Measurements from ENCODE around the gene ZNF672.
"Not testable (repeated sequence)": the region's sequence is repeated elsewhere in the genome, so short reads cannot be mapped to it uniquely, and the experiment has no call there.

The ZNF672 gene

GRCh38 chr1:248881261-248881660 lies 43.2 kb downstream of the ZNF672 start:
- H3K27ac ChIP-seq (ENCODE audit: low read length): no peak overlapping the region
- no peaks in the 10 kb centered on the region for H3K27me3 ChIP-seq (ENCODE audit: low read depth, low read length)

GRCh38 chr1:248882427-248882826 lies 44.4 kb downstream of the ZNF672 start:
- H3K9me3 ChIP-seq (ENCODE audit: control insufficient read depth in 1 of 2, low read length in 2 of 2); H3K27ac ChIP-seq (ENCODE audit: low read length); H3K36me3 ChIP-seq (ENCODE audit: control insufficient read depth in 1 of 2, insufficient read depth in 2 of 2, low read length in 2 of 2); H3K27me3 ChIP-seq (ENCODE audit: low read depth, low read length); H3K4me1 ChIP-seq (ENCODE audit: control insufficient read depth in 1 of 2, insufficient read depth in 2 of 2, low read length in 2 of 2); H3K4me3 ChIP-seq (ENCODE audit: low read depth in 1 of 2, low read length in 2 of 2): not testable (repeated sequence)

More at GRCh38 chr1:248881261-248881660, 43.2 kb downstream of the ZNF672 start:
- no peak overlapping the region for H3K4me3 ChIP-seq (ENCODE audit: low read depth in 1 of 2, low read length in 2 of 2)
- no peaks in the 10 kb centered on the region for H3K9me3 ChIP-seq (ENCODE audit: control insufficient read depth in 1 of 2, low read length in 2 of 2)
- H3K4me1 ChIP-seq (ENCODE audit: control insufficient read depth in 1 of 2, insufficient read depth in 2 of 2, low read length in 2 of 2): no peaks in the 10 kb centered on the region
- no peaks in the 10 kb centered on the region for H3K36me3 ChIP-seq (ENCODE audit: control insufficient read depth in 1 of 2, insufficient read depth in 2 of 2, low read length in 2 of 2)

- no peak overlapping the region for H3K4me3 ChIP-seq (ENCODE audit: low read depth in 1 of 2, low read length in 2 of 2)
- no peaks in the 10 kb centered on the region for H3K4me1 ChIP-seq (ENCODE audit: control insufficient read depth in 1 of 2, insufficient read depth in 2 of 2, low read length in 2 of 2)
- no peaks in the 10 kb centered on the region for H3K27me3 ChIP-seq (ENCODE audit: low read depth, low read length)
- no peak overlapping the region for H3K27ac ChIP-seq (ENCODE audit: low read length)
- no peaks in the 10 kb centered on the region for H3K9me3 ChIP-seq (ENCODE audit: control insufficient read depth in 1 of 2, low read length in 2 of 2)
- no peaks in the 10 kb centered on the region for H3K36me3 ChIP-seq (ENCODE audit: control insufficient read depth in 1 of 2, insufficient read depth in 2 of 2, low read length in 2 of 2)
Measured at GRCh38 chr1:248884632-248885295, 46.7 kb downstream of the ZNF672 start.

DNA sequence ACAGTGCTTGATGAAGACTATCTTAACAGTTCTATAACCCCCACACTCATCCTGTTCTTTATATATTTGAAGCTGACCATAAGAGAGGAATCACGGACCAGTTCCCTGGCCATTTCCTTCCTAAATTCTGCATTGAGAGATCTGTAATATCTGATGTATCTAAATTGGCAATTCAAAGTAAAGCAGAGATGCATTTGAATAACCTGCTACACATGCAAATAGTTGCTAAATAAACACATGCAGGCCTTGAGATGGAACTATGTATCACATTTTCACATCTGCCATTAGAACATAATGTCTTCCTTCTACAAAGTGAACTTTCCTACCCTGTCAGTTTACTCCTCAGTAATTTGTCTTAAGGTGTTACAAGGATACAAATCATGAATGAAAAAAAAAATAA lies 47.6 kb downstream of the ZNF672 start:
- Histone ChIP-seq H3K4me1 (ENCODE audit: control insufficient read depth in 1 of 2, insufficient read depth in 2 of 2, low read length in 2 of 2) (no peaks in the 10 kb centered on the region), H3K36me3 (ENCODE audit: control insufficient read depth in 1 of 2, insufficient read depth in 2 of 2, low read length in 2 of 2) (no peaks in the 10 kb centered on the region), H3K9me3 (ENCODE audit: control insufficient read depth in 1 of 2, low read length in 2 of 2) (no peaks in the 10 kb centered on the region), H3K27me3 (ENCODE audit: low read depth, low read length) (no peaks in the 10 kb centered on the region), H3K4me3 (ENCODE audit: low read depth in 1 of 2, low read length in 2 of 2) (no peak overlapping the region), H3K27ac (ENCODE audit: low read length) (no peak overlapping the region)

- no peak overlapping the region for H3K4me3 ChIP-seq (ENCODE audit: low read depth in 1 of 2, low read length in 2 of 2)
- no peaks in the 10 kb centered on the region for H3K27me3 ChIP-seq (ENCODE audit: low read depth, low read length)
- H3K27ac ChIP-seq (ENCODE audit: low read length): no peak overlapping the region
- no peaks in the 10 kb centered on the region for H3K9me3 ChIP-seq (ENCODE audit: control insufficient read depth in 1 of 2, low read length in 2 of 2)
- no peaks in the 10 kb centered on the region for H3K4me1 ChIP-seq (ENCODE audit: control insufficient read depth in 1 of 2, insufficient read depth in 2 of 2, low read length in 2 of 2)
- H3K36me3 ChIP-seq (ENCODE audit: control insufficient read depth in 1 of 2, insufficient read depth in 2 of 2, low read length in 2 of 2): no peaks in the 10 kb centered on the region
Measured at GRCh38 chr1:248886237-248886895, 48.3 kb downstream of the ZNF672 start.

DNA sequence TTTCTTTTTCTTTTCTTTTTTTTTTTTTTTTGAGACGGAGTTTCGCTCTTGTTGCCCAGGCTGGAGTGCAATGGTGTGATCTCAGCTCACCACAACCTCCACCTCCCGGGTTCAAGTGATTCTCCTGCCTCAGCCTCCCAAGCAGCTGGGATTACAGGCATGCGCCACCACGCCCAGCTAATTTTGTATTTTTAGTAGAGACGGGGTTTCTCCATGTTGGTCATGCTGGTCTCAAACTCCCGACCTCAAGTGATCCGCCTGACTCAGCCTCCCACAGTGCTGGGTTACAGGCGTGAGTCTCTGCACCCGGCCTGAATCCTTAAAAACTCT lies 51.9 kb downstream of the ZNF672 start:
- not testable (repeated sequence) for H3K4me1 ChIP-seq (ENCODE audit: control insufficient read depth in 1 of 2, insufficient read depth in 2 of 2, low read length in 2 of 2); H3K9me3 ChIP-seq (ENCODE audit: control insufficient read depth in 1 of 2, low read length in 2 of 2); H3K27ac ChIP-seq (ENCODE audit: low read length); H3K4me3 ChIP-seq (ENCODE audit: low read depth in 1 of 2, low read length in 2 of 2); H3K36me3 ChIP-seq (ENCODE audit: control insufficient read depth in 1 of 2, insufficient read depth in 2 of 2, low read length in 2 of 2); H3K27me3 ChIP-seq (ENCODE audit: low read depth, low read length)

- Histone ChIP-seq H3K4me1 (ENCODE audit: control insufficient read depth in 1 of 2, insufficient read depth in 2 of 2, low read length in 2 of 2) (no peaks in the 10 kb centered on the region), H3K9me3 (ENCODE audit: control insufficient read depth in 1 of 2, low read length in 2 of 2) (no peaks in the 10 kb centered on the region), H3K4me3 (ENCODE audit: low read depth in 1 of 2, low read length in 2 of 2) (no peak overlapping the region), H3K27ac (ENCODE audit: low read length) (no peak overlapping the region), H3K27me3 (ENCODE audit: low read depth, low read length) (no peaks in the 10 kb centered on the region), H3K36me3 (ENCODE audit: control insufficient read depth in 1 of 2, insufficient read depth in 2 of 2, low read length in 2 of 2) (no peaks in the 10 kb centered on the region)
Measured at GRCh38 chr1:248890549-248891498, 52.8 kb downstream of the ZNF672 start.

DNA sequence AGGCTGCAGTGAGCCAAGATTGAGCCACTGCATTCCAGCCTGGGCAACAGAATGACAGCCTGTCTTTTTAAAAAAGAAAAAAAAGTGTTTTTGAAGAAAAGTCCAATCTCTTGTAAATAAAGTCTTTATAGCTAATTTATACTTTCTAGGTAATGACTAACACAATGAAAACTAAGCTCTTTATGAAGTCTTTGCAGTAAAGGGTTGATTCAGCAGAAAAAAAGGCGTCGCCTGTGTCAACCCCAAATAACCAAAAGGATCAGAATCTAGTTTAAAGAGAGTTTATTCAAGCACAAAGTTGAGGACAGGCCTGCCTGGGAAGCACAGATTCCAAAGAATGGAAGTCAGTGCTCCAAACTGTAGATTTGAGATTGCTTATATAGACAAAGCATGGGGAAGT lies 53.7 kb downstream of the ZNF672 start:
- Histone ChIP-seq H3K27me3 (ENCODE audit: low read depth, low read length) (no peaks in the 10 kb centered on the region), H3K9me3 (ENCODE audit: control insufficient read depth in 1 of 2, low read length in 2 of 2) (no peaks in the 10 kb centered on the region), H3K36me3 (ENCODE audit: control insufficient read depth in 1 of 2, insufficient read depth in 2 of 2, low read length in 2 of 2) (no peaks in the 10 kb centered on the region), H3K27ac (ENCODE audit: low read length) (no peak overlapping the region), H3K4me3 (ENCODE audit: low read depth in 1 of 2, low read length in 2 of 2) (no peak overlapping the region), H3K4me1 (ENCODE audit: control insufficient read depth in 1 of 2, insufficient read depth in 2 of 2, low read length in 2 of 2) (no peaks in the 10 kb centered on the region)

DNA sequence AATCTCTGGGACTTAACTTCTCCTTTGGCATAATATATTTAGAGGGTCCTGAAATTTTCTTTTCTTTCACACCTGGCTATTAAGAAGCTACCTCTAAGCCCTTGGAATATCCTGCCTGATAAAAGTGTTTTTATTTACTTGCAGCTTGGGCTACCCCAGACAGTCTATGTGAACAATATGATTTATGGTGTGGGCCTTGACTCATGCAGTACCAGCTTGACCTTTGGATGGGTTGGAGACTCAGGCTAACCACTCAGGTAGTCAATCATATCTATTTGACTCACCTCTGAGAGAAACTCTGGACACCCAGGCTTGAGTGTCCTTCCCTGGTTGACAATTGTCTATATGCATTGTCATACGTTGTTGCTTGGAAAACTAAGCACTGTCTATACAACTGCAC lies 54.6 kb downstream of the ZNF672 start:
- no peak overlapping the region for H3K27ac ChIP-seq (ENCODE audit: low read length)
- no peaks in the 10 kb centered on the region for H3K27me3 ChIP-seq (ENCODE audit: low read depth, low read length)
- H3K36me3 ChIP-seq (ENCODE audit: control insufficient read depth in 1 of 2, insufficient read depth in 2 of 2, low read length in 2 of 2): no peaks in the 10 kb centered on the region
- no peaks in the 10 kb centered on the region for H3K9me3 ChIP-seq (ENCODE audit: control insufficient read depth in 1 of 2, low read length in 2 of 2)
- H3K4me1 ChIP-seq (ENCODE audit: control insufficient read depth in 1 of 2, insufficient read depth in 2 of 2, low read length in 2 of 2): no peaks in the 10 kb centered on the region
- no peak overlapping the region for H3K4me3 ChIP-seq (ENCODE audit: low read depth in 1 of 2, low read length in 2 of 2)

- no peaks in the 10 kb centered on the region for H3K36me3 ChIP-seq (ENCODE audit: control insufficient read depth in 1 of 2, insufficient read depth in 2 of 2, low read length in 2 of 2)
- H3K4me3 ChIP-seq (ENCODE audit: low read depth in 1 of 2, low read length in 2 of 2): no peak overlapping the region
- no peak overlapping the region for H3K27ac ChIP-seq (ENCODE audit: low read length)
- H3K4me1 ChIP-seq (ENCODE audit: control insufficient read depth in 1 of 2, insufficient read depth in 2 of 2, low read length in 2 of 2): no peaks in the 10 kb centered on the region
- H3K9me3 ChIP-seq (ENCODE audit: control insufficient read depth in 1 of 2, low read length in 2 of 2): no peaks in the 10 kb centered on the region
- no peaks in the 10 kb centered on the region for H3K27me3 ChIP-seq (ENCODE audit: low read depth, low read length)
Measured at GRCh38 chr1:248894837-248895236, 56.8 kb downstream of the ZNF672 start.

DNA sequence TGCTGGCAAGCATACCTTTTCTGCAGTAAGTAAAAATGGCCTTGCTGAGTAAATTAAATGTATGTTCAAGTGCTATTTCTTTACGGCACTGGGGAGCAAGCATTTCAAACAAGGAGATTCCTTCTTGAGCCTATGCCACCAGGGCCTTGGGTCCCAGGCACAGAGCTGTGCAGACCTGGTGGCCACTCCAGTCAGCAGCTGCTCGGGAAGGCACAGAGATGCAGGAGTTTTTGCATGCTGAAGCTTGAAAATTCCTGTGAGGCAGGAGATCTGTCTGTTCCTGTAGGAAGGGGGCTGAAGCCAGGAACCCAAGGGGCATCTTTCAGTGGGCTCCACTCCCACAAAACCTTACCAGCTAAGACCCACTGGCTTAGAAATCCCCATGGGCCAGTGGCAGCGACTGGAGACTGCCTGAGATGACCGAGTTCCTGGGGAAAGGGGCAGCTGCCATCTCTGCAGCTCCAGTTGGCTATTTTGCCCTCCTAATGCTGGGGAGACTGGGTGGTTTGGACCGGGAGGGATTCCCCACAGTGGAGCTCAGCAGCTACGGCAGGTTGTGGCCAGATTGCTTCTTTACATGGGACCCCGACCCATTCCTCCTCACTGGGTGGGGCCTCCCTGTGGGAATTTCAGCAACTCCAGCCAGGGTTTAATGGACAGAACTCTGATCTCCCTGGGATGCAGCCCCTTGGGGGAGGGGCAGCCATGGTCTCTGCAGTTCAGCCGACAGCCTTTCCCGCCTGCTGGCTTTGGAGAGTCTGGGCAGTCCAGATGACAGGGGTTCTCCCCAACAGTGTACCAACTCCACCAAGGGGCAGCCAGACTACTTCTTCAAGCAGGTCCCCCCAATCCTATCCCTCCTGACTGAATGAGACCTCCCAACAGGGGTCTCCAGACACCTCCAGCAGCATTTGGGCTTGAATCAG lies 59.7 kb downstream of the ZNF672 start:
- no peaks in the 10 kb centered on the region for H3K27me3 ChIP-seq (ENCODE audit: low read depth, low read length)
- H3K4me1 ChIP-seq (ENCODE audit: control insufficient read depth in 1 of 2, insufficient read depth in 2 of 2, low read length in 2 of 2): no peaks in the 10 kb centered on the region
- H3K27ac ChIP-seq (ENCODE audit: low read length): no peak overlapping the region
- no peak overlapping the region for H3K4me3 ChIP-seq (ENCODE audit: low read depth in 1 of 2, low read length in 2 of 2)
- no peaks in the 10 kb centered on the region for H3K36me3 ChIP-seq (ENCODE audit: control insufficient read depth in 1 of 2, insufficient read depth in 2 of 2, low read length in 2 of 2)
- H3K9me3 ChIP-seq (ENCODE audit: control insufficient read depth in 1 of 2, low read length in 2 of 2): no peaks in the 10 kb centered on the region

Data from muscle layer of duodenum (tissue), 2 donors.